A549 (cell line): Measurements from ENCODE around the gene ITGB3.
"Not testable (repeated sequence)": the region's sequence is repeated elsewhere in the genome, so short reads cannot be mapped to it uniquely, and the experiment has no call there.

Experiments
- CBX8 ChIP-seq: fragments of 200-600 bp; sonication (generic); IDR thresholded peaks from 2 replicates; pipeline ENCODE4 v1.6.1; 2016
- CHD2 ChIP-seq: fragments of 150-350 bp; IDR thresholded peaks from 2 replicates; pipeline ENCODE4 v1.6.1; 2014; ENCODE audit warnings: low read length; ENCODE audit not compliant: partially characterized antibody
- EP300 ChIP-seq, 2 experiments: fragments of >200 bp; sonication (Bioruptor Twin); formaldehyde crosslinking; IDR thresholded peaks; 2 replicates in 1 of 2; 3 replicates in 1 of 2; pipeline ENCODE4 v1.6.1; 2016 to 2017
- HOXA7 ChIP-seq: fragments of 250-450 bp; sonication (Bioruptor Pico); IDR thresholded peaks from 2 replicates; pipeline ENCODE4 v1.5.0; 2020; ENCODE audit warnings: mild to moderate bottlenecking, moderate library complexity
- POLR2A ChIP-seq: IDR thresholded peaks from 2 replicates; pipeline ENCODE4 v1.6.1; 2012; ENCODE audit warnings: mild to moderate bottlenecking, low read length
- RCOR1 ChIP-seq: fragments of 150-350 bp; IDR thresholded peaks from 2 replicates; pipeline ENCODE4 v1.6.1; 2014; ENCODE audit warnings: antibody characterized with exemption, low read length, low read depth
- RFX5 ChIP-seq: fragments of 450-650 bp; IDR thresholded peaks from 2 replicates; pipeline ENCODE4 v1.7.1; 2014; ENCODE audit warnings: antibody characterized with exemption, mild to moderate bottlenecking, moderate library complexity
- SREBF2 ChIP-seq: fragments of 450-650 bp; IDR thresholded peaks from 2 replicates; pipeline ENCODE4 v1.6.1; 2014; ENCODE audit warnings: mild to moderate bottlenecking, moderate library complexity
- TF ChIP-seq, protein P1 (sequence below): fragments of >200 bp; sonication (Bioruptor Twin); formaldehyde crosslinking; IDR thresholded peaks from 3 replicates; pipeline ENCODE4 v1.5.1; 2016
- TF ChIP-seq, protein P2 (sequence below): fragments of 450-650 bp; IDR thresholded peaks from 2 replicates; pipeline ENCODE4 v1.6.1; 2014; ENCODE audit warnings: antibody characterized with exemption

DNA sequence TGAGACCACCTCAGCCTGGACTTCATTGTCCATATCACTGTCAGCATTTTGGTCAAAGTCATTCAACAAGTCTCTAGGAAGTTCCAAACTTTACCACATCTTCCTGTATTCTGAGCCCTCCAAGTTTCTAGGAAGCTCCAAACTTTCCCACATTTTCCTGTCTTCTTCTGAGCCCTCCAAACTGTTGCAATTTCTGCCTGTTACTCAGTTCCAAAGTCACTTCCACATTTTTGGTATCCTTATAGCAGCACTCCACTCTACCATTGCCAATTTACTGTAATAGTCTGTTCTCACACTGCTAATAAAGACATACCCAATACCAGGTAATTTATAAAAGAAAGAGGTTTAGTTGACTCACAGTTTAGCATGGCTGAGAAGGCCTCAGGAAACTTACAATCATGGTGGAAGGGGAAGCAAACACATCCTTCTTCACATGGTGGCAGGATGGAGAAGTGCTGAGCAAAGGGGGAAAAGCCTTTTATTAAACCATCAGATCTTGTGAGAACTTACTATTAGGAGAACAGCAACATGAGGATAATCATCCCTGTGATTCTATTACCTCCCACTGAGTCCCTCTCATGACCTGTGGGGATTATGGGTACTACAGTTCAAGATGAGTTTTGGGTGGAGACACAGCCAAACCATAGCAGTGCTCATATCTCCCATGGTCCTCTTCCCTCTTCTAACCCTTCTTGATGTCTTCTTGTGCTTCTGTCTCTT lies 16.1 kb downstream of the ITGB3 start:
- TF ChIP-seq HOXA7 (CRISPR knock-in tag); SREBF2; EP300 (IDR thresholded peaks at IDR 0.05); POLR2A; RCOR1; RFX5; CBX8; CHD2: not testable (repeated sequence)
- TF ChIP-seq, protein P1, sequence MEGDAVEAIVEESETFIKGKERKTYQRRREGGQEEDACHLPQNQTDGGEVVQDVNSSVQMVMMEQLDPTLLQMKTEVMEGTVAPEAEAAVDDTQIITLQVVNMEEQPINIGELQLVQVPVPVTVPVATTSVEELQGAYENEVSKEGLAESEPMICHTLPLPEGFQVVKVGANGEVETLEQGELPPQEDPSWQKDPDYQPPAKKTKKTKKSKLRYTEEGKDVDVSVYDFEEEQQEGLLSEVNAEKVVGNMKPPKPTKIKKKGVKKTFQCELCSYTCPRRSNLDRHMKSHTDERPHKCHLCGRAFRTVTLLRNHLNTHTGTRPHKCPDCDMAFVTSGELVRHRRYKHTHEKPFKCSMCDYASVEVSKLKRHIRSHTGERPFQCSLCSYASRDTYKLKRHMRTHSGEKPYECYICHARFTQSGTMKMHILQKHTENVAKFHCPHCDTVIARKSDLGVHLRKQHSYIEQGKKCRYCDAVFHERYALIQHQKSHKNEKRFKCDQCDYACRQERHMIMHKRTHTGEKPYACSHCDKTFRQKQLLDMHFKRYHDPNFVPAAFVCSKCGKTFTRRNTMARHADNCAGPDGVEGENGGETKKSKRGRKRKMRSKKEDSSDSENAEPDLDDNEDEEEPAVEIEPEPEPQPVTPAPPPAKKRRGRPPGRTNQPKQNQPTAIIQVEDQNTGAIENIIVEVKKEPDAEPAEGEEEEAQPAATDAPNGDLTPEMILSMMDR = not testable (repeated sequence)
- TF ChIP-seq, protein P2, sequence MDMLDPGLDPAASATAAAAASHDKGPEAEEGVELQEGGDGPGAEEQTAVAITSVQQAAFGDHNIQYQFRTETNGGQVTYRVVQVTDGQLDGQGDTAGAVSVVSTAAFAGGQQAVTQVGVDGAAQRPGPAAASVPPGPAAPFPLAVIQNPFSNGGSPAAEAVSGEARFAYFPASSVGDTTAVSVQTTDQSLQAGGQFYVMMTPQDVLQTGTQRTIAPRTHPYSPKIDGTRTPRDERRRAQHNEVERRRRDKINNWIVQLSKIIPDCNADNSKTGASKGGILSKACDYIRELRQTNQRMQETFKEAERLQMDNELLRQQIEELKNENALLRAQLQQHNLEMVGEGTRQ = not testable (repeated sequence)
